Jurkat, Clone E6-1 (cell line): ENCODE results near the gene CMTM1.
"Not testable (repeated sequence)": the region's sequence is repeated elsewhere in the genome, so short reads cannot be mapped to it uniquely, and the experiment has no call there.

Experiments used
- DNase-seq: peaks from one replicate; pipeline ENCODE4 v3.0.0-alpha.2; 2011; ENCODE audit warnings: low read depth, low spot score
- H3K4me3 ChIP-seq: 2 replicates; pipeline ENCODE4 v1.5.1; 2011; ENCODE audit warnings: mild to moderate bottlenecking, low read length, control low read depth, moderate library complexity

Gene CMTM1

DNA sequence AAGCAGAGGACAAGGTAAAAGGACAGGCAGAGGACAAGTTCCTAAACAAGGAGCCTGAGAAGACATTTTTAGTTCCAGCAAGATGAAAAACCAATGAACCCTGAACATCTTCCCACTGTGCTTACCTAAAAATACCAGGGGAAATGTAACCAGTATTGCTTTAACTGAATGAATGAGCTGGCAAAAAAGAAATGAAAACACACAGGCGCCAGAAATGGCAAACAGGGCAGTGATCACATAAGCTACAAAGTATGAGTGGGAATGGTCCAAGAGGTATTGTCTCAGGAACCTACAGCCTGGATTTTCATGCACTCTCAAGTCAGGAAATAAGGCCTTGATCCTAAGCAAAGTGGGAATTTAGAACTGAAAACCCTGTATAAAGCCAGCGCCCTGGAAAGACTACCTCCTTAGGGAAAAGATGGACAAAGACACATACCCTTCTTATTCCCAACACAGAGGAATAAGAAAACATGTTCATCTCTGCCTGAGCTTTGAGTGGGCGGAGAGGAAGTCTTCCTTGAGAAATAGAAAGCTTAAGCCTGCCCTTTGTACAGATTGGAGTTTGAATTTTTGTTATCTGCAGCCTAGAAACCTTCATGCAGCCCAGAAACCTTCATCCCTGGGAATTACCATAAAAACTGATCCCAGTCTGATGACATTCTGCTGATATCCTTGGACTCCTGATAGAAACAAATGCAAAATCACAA lies 15.2 kb downstream of the CMTM1 start:
- DNase-seq, result no peak
- H3K4me3 ChIP-seq, result no peak overlapping the region

DNA sequence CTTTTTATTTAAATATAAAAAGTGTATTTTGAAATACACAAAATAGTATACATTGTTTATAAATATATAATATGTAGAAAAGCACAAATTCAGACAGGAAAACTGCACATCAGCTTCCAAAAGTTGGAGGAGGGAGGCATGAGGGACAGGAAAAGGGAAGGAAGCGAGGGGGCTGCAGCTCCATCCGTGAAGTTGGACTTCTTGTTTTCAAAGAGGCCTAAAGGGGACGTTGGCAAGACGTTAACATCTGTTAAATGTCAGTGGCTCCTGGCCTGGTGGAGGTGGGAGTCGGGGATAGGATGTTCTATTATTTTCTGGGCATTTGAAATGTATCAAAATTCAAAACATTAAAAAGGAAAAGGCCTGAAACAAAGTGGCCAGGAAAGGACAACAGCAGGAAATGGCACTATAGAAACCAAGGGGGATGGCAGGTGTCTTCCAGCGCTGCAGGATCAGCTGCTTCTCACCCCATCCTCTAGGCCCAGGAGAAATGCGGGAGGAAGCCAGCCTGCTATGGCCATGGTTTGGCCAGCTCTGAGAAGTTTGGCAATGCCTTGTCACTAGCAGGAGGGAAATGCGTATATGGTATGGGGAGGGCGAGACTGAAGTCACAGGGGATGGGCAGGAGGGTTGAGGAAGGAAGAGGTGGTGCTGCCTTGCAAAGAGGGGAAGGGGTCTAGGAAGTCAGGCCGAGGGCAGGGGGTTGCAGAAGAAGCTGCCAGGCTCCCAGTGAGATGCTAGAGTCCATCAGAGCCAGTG lies 19.4 kb downstream of the CMTM1 start:
- DNase-seq, result no peak
- no peak overlapping the region for H3K4me3 ChIP-seq

DNA sequence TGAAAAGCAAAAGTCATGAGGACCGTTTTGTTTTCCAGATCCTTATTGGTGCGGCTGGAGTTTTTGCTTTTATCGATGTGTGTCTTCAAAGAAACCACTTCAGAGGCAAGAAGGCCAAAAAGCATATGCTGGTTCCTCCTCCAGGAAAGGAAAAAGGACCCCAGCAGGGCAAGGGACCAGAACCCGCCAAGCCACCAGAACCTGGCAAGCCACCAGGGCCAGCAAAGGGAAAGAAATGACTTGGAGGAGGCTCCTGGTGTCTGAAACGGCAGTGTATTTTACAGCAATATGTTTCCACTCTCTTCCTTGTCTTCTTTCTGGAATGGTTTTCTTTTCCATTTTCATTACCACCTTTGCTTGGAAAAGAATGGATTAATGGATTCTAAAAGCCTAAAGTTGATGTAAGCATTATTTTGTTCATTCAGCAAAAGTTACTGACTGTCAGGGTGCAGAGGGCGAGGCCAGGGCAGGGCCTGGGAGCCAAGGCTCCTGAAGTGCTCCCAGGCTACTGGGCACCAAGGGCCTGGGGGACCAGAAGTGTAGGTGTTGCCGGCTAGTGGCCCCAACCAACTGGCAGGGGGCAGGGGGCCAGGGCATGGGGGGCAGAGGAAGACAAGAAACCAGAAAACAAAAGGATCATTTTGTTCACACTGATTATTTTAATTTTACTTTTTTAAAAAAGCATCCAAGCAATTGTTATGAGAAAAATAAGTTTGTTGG lies 21.8 kb downstream of the CMTM1 start:
- no peak for DNase-seq
- H3K4me3 ChIP-seq, result no peak overlapping the region

DNA sequence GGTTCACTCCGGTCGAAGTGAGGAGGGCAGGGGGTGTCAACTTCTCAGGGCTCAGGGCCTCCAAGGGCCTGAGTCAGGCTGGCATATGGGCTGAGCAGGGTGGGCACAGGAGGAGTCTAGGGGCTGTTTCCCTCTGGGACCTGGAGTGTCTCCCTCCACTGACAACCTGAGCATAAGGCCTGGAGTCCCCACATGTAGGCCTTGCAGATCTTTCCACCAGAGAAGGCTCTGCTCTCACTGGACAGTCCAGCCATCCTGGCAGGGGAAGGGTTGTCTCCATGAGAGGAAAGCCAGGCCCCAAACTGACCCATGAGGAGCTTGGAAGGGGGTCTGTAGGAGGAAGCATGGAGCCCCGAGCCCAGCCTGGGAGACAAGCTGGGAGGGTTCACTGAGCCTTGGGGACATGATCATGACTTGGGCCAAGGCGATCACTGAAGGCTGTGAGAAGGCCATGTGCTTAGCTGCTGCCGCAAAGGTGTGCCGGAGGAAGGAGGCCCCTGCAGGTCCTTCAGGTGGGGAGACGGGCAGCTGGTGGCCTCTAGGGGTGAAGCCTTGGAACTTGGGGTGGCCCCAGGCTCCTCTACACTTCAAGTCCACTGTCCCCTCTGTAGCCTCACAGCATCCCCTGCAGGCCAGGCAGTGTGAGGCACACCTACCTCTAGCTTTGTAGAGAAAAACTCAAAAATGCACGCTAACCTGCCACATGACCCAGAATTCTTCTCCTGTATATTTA lies 22.9 kb downstream of the CMTM1 start:
- no peak overlapping the region for H3K4me3 ChIP-seq
- peak; percentile 54 for DNase-seq

DNA sequence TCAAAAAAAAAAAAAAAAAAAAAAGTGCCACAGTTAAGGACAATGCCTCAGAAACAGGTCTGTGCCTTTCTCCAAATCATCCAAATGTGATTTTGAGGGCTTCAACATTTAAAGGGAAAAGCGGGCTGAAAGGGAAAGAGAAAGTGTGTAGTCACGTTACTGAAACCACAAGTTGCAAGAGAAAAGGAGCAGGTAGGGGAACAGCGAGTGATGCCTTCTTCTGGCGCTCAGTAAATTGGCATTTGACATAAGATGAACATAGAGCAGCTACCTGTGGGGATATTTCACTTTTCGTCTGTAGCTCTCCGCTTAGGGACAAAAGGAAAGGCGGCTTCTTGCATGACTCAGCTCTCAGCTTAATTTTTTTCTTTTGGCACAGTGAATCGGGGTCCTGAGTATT lies 24.1 kb downstream of the CMTM1 start:
- DNase-seq, result peak; percentile 57
- H3K4me3 ChIP-seq, result peak overlapping the region; percentile 6

DNA sequence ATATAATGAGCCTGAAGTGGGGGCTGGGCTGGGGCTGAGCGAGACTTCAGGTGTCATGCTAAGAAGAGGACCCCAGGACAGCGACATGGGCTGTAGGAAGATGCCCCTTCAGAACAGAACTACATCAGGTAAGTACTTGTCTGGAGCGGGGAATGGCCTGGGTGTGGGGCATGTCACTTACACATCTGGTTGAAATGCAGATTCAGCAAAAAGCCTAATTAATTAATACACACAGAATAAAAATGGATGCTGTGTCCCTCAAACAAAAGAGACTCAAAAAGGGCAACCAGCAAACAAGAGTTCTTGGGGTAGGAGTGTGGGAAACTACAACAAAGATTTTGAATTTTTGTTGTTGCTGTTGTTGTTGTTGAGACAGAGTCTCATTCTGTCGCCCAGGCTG lies 24.8 kb downstream of the CMTM1 start:
- no peak overlapping the region for H3K4me3 ChIP-seq

DNA sequence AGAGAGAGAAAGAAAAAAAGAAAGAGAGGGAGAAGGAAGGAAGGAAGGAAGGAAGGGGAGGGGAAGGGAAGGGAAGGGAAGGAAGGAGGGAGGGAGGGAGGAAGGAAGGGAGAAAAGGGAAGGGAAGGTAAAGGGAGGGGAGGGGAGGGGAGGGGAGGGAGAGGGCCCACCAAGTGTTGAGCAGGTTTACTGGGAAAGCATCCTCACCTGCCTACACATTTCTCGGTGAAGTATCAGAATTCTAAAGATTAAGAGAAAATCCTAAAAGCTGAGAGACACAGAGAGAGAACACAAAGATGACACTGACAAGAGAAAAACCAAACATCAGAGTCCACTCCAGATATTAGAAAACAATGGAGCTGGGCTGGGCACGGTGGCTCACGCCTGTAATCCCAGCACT lies 26.0 kb downstream of the CMTM1 start:
- no peak overlapping the region for H3K4me3 ChIP-seq
- DNase-seq, result no peak

More for the DNA sequence above, 24.8 kb downstream of the CMTM1 start:
- DNase-seq, result no peak

DNA sequence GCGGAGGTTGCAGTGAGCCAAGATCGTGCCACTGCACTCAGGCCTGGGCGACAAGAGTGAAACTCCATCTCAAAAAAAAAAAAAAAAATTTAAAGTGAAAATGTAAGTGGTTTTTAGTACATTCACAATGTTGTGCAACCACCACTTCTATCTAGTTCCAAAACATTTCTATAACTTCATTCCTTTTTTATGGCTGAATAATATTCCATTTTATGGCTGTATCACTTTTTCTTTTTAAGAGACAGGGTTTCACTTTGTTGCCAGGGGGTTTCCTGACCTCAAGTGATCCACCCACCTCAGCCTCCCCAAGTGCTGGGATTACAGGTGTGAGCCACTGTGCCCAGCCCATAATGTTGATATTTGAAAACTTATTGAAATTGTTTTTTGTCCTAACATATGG lies 26.6 kb downstream of the CMTM1 start:
- DNase-seq, result no peak
- no peak overlapping the region for H3K4me3 ChIP-seq

DNA sequence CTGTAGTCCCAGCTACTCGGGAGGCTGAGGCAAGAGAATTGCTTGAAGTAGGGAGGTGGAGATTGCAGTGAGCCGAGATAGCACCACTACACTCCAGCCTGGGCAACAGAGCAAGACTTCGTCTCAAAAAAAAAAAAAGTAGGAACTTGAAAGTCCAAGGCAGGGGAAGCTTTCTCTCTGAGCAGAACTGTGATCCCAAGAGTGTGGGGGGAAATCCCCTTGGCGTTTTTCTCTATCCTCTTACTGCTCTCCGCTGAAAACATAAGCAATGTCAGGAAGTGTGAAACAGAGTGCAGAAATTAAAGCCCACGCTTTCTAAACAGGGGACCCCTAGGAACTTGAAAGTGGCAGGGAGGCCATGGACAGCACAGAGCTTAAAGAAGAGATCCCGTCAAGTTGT lies 28.5 kb downstream of the CMTM1 start:
- no peak for DNase-seq
- no peak overlapping the region for H3K4me3 ChIP-seq

DNA sequence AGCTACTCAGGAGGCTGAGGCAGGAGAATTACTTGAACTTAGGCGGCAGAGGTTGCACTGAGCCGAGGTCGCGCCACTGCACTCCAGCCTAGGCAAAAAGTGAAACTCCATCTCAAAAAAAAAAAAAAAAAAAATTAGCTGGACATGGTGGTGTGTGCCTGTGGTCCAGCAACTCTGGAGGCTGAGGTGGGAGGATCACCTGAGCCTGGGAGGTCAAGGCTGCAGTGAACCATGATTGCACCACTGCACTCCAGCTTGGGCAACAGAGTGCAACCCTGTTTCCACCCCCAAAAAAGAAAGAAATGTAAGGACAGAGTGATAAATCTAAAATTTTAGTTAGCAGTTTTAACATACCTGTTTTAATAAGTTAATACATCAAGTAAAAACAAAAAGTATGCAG lies 30.3 kb downstream of the CMTM1 start:
- DNase-seq, H3K4me3 ChIP-seq: not testable (repeated sequence)

DNA sequence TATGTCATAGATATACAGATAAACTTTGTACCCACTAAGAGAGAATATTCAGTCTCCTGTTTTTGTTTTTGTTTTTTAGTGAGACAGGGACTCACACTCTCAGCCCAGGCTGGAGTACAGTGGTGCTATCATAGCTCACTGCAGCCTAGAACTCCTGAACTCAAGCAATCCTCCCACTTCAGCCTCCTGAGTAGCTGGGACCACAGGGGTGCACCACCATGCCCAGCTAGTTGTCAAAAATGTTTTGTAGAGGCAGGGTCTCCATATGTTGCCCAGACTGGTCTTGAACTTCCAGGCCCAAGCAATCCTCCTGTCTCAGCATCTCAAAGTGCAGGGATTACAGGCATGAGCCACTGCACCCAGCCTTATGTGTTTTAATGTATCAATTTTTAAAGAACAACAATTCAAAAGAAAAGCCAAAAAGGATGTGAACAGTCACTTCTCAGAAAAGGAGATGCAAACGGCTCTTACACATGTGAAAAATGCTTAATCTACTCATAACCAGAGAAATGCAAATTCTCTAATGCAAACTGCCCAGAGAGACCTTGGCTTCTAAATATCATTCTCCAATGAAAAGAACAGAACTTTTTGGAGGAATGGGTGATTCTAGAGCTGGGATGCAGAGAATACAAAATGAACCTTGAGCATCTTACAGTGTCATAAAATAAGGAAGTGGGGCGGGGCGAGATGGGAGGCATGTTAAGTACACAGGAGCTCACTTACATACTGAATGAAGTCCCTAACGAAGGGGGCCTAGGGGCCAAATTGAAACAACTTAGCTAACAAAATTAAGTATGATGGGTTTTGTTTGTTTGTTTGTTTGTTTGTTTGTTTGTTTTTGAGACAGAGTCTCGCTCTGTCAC lies 31.0 kb downstream of the CMTM1 start:
- no peak overlapping the region for H3K4me3 ChIP-seq
- DNase-seq, result no peak

DNA sequence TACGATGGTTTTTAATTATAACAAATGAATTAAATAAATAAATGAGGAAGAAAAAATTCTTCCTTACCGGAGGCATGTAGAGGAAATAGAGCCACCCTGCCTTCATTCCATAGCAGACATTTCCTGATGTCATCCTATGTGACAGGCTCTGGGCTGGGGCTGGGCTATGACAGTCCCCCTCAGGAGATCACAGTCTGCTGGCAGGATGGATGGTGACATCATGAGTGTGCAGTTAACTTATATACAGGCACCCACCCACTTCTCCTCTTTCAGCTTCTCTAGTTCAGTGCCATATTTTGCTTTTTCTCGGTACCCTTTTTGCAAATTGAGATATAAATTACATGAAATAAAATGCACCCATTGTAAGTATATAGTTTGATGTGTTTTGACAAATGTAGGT lies 31.9 kb downstream of the CMTM1 start:
- no peak for DNase-seq
- H3K4me3 ChIP-seq, result no peak overlapping the region

DNA sequence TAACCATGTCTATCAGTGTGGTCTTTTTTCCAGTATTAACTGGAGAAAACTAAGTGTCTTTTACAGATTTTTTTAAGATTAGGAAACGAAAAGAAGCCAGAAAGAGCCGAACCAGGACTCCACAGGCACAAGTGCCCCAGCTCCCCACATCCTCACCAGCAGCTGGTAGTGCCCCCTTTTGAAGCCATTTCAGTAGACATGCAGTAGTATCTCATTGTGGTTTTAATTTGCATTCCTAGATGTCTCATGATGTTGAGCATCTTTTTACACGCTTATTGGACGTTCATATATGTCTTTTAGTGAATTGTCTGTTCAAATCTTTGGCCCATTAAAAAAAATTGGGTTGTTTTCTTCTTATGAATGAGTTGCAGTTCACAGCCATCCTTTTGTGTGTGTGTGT lies 33.5 kb downstream of the CMTM1 start:
- no peak overlapping the region for H3K4me3 ChIP-seq
- DNase-seq, result peak; percentile 75

DNA sequence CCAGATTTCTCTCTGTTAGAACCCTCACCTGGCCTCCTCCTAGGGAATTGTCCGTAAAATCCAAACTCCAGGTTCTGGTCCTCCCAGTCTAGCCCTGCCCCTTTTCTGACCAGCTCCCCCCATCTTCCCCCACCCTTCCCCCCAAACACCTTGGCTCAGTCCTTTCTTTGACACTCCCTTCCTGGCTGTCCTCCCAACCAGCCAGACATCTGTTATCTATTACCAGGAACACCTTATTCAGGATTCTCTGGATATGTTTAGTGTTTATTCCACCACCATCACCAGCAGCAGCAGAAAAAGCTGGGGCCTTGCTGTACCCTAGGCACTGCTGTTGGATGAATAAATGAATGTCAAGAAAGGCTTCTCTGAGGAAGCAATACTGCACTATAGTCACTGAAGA lies 34.2 kb downstream of the CMTM1 start:
- no peak overlapping the region for H3K4me3 ChIP-seq
- DNase-seq, result no peak

DNA sequence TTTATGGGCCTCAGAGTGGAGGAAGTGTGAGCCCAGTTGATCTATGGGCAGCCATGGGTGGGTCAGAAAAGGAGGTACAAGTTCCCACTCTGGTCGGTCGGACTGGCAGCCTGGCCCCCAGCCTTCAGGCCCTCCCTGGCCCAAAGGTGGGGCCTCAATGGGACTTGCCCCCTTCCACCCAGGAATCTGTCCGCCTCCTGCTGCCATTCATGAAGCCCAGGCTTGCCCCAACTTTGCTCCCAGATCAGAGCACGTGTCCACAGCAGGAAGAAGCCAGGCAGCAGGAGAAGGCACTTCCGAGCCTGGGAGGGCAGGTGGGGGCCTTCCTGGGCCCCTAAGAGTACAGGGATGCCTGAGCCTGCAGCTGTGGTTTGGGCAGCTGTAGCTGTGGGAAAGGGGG lies 35.2 kb downstream of the CMTM1 start:
- no peak for DNase-seq
- H3K4me3 ChIP-seq, result no peak overlapping the region

DNA sequence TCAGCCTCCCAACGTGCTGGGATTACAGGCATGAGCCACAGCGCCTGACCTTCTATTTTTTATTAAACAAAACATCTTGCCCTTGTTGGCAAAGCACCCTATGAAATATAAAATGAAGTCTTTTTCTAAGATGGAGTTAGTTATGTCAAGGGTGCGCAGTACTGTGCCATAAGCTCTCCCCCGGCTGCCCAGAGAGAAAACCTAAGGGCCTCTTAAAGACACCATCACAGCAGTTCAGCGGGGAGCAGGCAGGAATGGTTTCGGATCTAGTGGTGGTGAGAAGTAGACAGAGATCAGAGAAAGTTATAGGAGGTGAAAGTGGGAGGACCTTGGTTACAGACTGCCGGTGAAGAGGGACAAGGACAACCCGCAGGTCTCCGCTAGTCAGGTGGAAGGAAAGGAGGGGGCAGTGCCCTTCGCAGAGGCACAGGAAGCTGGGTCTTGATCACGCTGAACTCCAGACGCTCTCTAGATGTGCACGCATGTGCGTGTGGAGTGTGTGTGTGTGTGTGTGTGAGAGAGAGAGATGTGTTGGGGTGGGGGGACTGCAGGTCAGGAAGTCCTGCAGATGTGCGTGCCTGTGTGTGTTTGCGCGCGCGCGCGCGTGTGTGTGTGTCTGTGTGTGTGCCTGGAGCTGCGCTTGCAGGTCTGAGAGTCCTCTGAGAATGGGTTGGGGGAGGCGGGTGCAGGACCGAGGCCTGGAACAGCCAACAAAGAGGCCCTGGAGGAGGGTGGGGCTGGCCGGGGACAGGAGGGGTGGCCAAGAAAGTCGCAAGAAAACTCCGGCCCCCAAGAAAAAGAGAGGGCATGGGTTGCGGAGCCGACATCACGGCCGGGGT lies 37.5 kb downstream of the CMTM1 start:
- peak; percentile 87 for DNase-seq
- H3K4me3 ChIP-seq, result peak overlapping the region; percentile 78

DNA sequence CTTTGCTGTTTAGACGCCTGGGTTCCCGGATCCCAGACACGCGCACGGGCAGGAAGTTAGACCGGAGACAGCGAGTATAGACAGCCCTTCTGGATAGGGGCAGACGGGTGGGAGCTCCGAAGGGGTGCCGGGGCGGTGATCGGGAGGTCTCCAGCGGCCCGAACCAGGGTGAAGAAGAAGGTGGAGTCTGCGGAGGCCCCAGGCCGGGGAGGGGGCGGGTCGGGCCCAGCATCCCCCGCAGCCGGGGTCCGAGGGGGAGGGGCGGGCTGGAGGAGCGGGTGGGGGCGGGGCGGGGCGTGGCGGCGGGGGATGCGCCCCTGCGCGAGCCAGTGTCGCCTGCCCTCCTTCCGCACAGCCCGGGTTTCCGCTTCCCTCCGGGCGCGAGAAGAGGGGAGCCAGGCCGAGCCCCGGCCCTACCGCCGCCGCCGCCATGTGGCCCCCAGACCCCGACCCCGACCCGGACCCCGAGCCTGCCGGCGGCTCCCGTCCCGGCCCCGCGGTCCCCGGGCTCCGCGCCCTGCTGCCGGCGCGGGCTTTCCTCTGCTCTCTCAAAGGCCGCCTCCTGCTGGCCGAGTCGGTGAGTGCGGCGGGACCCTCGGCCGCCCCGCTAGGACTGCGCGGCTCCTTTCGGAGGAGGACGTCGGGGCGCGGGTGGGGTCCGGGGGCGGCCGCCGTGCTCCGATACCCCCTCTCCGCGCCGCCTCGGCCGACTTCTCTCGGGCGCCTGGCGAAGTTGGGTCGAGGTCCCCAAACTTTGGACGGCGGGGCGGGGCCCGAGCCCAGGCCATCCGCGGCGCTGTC lies 38.3 kb downstream of the CMTM1 start, which contains the start of gene CMTM3:
Gene CMTM3 (plus strand): TSS at position 329 of the 801 bp plus-strand sequence. CDS start 102 bp downstream, at position 431.
- H3K4me3 ChIP-seq, result peak within 1 kb of the TSS; percentile 78
- peak; percentile 54 for DNase-seq
